Measurements from ENCODE around the gene SERPINA1. TPM values are rescaled to one million over a fixed set of nuclear protein-coding genes. Genes with fewer than 3 reads are reported as not detected.

Gene SERPINA1
- 1.2 to 2.2 TPM (median 1.9 TPM) in 5 replicates for total RNA-seq (2022; extraction: Qiagen RNA extraction)

GRCh38 chr14:94388384-94389103 lies at the start of gene SERPINA1:
SERPINA1 (minus strand) TSS chr14:94388602; CDS start chr14:94383237, 5,365 bp downstream.

GRCh38 chr14:94366146-94366915 lies 22.1 kb downstream of the SERPINA1 start, which contains the start of gene SERPINA2:
SERPINA2 (minus strand) TSS chr14:94366698.

Other genes starting within 250 kb of the SERPINA1 start
- gene PPP4R4, start 214.3 kb downstream of the SERPINA1 start, total RNA-seq (2022; extraction: Qiagen RNA extraction): 0.29 to 0.59 TPM (median 0.30 TPM) in 5 replicates
- 0.05 TPM in 1 of 5 replicates, not detected in the others for gene SERPINA10, start 95.3 kb downstream of the SERPINA1 start, total RNA-seq (2022; extraction: Qiagen RNA extraction)
- 0.92 to 1.4 TPM (median 1.2 TPM) in 5 replicates for gene SERPINA6, start 65.3 kb downstream of the SERPINA1 start, total RNA-seq (2022; extraction: Qiagen RNA extraction)
- gene SERPINA2, start 21.9 kb downstream of the SERPINA1 start, total RNA-seq (2022; extraction: Qiagen RNA extraction): not detected in 5 replicates
- not detected in 5 replicates for gene SERPINA11, start 64.2 kb upstream of the SERPINA1 start, total RNA-seq (2022; extraction: Qiagen RNA extraction)
- not detected in 5 replicates for gene SERPINA9, start 87.6 kb upstream of the SERPINA1 start, total RNA-seq (2022; extraction: Qiagen RNA extraction)
- gene SERPINA12, start 120.9 kb upstream of the SERPINA1 start, total RNA-seq (2022; extraction: Qiagen RNA extraction): 0.06 TPM in 1 of 5 replicates, not detected in the others
- 0.05 to 0.08 TPM (median 0.06 TPM) in 3 of 5 replicates, not detected in the others for gene SERPINA4, start 172.8 kb upstream of the SERPINA1 start, total RNA-seq (2022; extraction: Qiagen RNA extraction)
- gene SERPINA5, start 192.8 kb upstream of the SERPINA1 start, total RNA-seq (2022; extraction: Qiagen RNA extraction): 0.17 to 0.28 TPM (median 0.22 TPM) in 5 replicates
- gene SERPINA3, start 223.8 kb upstream of the SERPINA1 start, total RNA-seq (2022; extraction: Qiagen RNA extraction): 11.8 to 16.1 TPM (median 13.4 TPM) in 5 replicates

All from A549 treated with Hydrocortisone at 1 μM for 4 hours (cell line).